ENCODE results near the gene SPEF2.
A peak's percentile ranks its signal among the peaks of the same experiment; 100 is the strongest.

The SPEF2 gene

GRCh38 chr5:35617435-35618303 is at the start of gene SPEF2:
TSS of gene SPEF2 (plus strand) at chr5:35617863. CDS start at chr5:35617998, 135 bp downstream.
- FAIRE-seq (peak; percentile 85), DNase-seq (ENCODE audit: low spot score) (peak; percentile 91)

- DNase-seq (ENCODE audit: low spot score) (no peak), FAIRE-seq (no peak)
These were observed 42.1 kb upstream of the SPEF2 start for GRCh38 chr5:35575578-35575977.

GRCh38 chr5:35587419-35587818 is 30.2 kb upstream of the SPEF2 start:
- no peak for FAIRE-seq
- no peak for DNase-seq (ENCODE audit: low spot score)

- DNase-seq (ENCODE audit: low spot score) (no peak), FAIRE-seq (no peak)
These were observed 24.3 kb upstream of the SPEF2 start for GRCh38 chr5:35593338-35593737.

GRCh38 chr5:35598707-35599370 is 18.8 kb upstream of the SPEF2 start:
- no peak for FAIRE-seq
- DNase-seq (ENCODE audit: low spot score) = no peak

- FAIRE-seq (no peak), DNase-seq (ENCODE audit: low spot score) (no peak)
These were observed 17.1 kb upstream of the SPEF2 start for GRCh38 chr5:35600591-35600990.

- FAIRE-seq (no peak), DNase-seq (ENCODE audit: low spot score) (no peak)
These were observed 8.5 kb upstream of the SPEF2 start for GRCh38 chr5:35608881-35609779.

GRCh38 chr5:35617060-35617434 is 616 bp upstream of the SPEF2 start:
- no peak for FAIRE-seq
- no peak for DNase-seq (ENCODE audit: low spot score)

- DNase-seq (ENCODE audit: low spot score) (no peak), FAIRE-seq (no peak)
These were observed 607 bp downstream of the SPEF2 start for GRCh38 chr5:35618304-35618636.

- DNase-seq (ENCODE audit: low spot score) (no peak), FAIRE-seq (no peak)
These were observed 1.1 kb downstream of the SPEF2 start for GRCh38 chr5:35618781-35619180.

GRCh38 chr5:35622974-35623373 is 5.3 kb downstream of the SPEF2 start:
- FAIRE-seq = no peak
- no peak for DNase-seq (ENCODE audit: low spot score)

- DNase-seq (ENCODE audit: low spot score) = no peak
- no peak for FAIRE-seq
These were observed 6.3 kb downstream of the SPEF2 start for GRCh38 chr5:35623991-35624390.

- DNase-seq (ENCODE audit: low spot score) (no peak), FAIRE-seq (no peak)
These were observed 8.4 kb downstream of the SPEF2 start for GRCh38 chr5:35626108-35626507.

GRCh38 chr5:35626553-35626952 is 8.9 kb downstream of the SPEF2 start:
- DNase-seq (ENCODE audit: low spot score) = no peak
- FAIRE-seq = no peak

GRCh38 chr5:35634326-35634725 is 16.7 kb downstream of the SPEF2 start:
- FAIRE-seq (no peak), DNase-seq (ENCODE audit: low spot score) (no peak)

GRCh38 chr5:35640623-35641022 is 23.0 kb downstream of the SPEF2 start:
- no peak for FAIRE-seq

GRCh38 chr5:35644543-35644942 is 26.9 kb downstream of the SPEF2 start:
- DNase-seq (ENCODE audit: low spot score) = peak; percentile 31
- no peak for FAIRE-seq

More at GRCh38 chr5:35640623-35641022, 23.0 kb downstream of the SPEF2 start:
- DNase-seq (ENCODE audit: low spot score) = no peak

- FAIRE-seq (no peak), DNase-seq (ENCODE audit: low spot score) (no peak)
These were observed 29.5 kb downstream of the SPEF2 start for GRCh38 chr5:35647128-35647527.

GRCh38 chr5:35647712-35648111 is 30.0 kb downstream of the SPEF2 start:
- FAIRE-seq = no peak
- DNase-seq (ENCODE audit: low spot score) = no peak

GRCh38 chr5:35651002-35651756 is 33.5 kb downstream of the SPEF2 start:
- DNase-seq (ENCODE audit: low spot score) (peak; percentile 37), FAIRE-seq (peak; percentile 24)

- no peak for DNase-seq (ENCODE audit: low spot score)
- FAIRE-seq = no peak
These were observed 39.1 kb downstream of the SPEF2 start for GRCh38 chr5:35656721-35657120.

All from RCC 7860 (cell line).